ENCODE results near the gene QKI.

DNA sequence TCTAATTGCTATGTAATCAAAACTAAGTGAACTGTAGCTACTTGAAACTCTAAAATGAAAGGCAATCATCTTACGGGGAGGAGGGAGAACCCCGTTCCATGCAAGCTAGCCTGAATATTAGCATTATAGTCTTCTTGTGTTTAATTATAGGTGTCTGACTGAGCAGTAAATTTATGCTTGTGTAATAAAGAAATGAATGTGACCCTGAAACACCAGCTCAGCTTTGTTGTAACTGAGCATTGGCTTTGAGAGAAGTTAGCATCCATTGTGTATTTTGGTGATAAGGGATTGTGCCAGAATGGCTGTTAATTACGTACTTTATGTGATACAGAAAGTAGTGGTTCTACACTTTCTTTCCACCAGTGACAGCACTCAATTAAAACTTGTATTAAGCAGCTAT, 86.9 kb downstream of the QKI start:
- TF ChIP-seq CTCF (IDR thresholded peaks at IDR 0.05; ENCODE audit: control extremely low read depth in 1 of 3, insufficient read depth in 1 of 3, low read depth in 1 of 3, low read length in 3 of 3) (no peak), SP1 (IDR thresholded peaks at IDR 0.05; ENCODE audit: low read depth, low read length) (no peak), POLR2A (IDR thresholded peaks at IDR 0.05; ENCODE audit: control extremely low read depth in 1 of 2, low read depth in 2 of 2, low read length in 2 of 2) (no peak), TAF7 (optimal IDR thresholded peaks at IDR 0.05; ENCODE audit: borderline replicate concordance, low read depth, low read length) (no peak), ATF2 (IDR thresholded peaks at IDR 0.05; ENCODE audit: low read length) (no peak), EZH2 (IDR thresholded peaks at IDR 0.05; ENCODE audit: low read depth, low read length, severe bottlenecking) (no peak)
